GM18507 (cell line): ENCODE data around the gene THRA.

Experiments used
- DNase-seq: peaks from one replicate; pipeline ENCODE4 v3.0.0; 2011; ENCODE audit warnings: low read depth; ENCODE audit not compliant: insufficient read length; ENCODE audit errors: extremely low spot score
- FAIRE-seq: peaks from 2 replicates; lab custom pipeline; 2011; peaks lifted over from hg19 to GRCh38; lab: Jason Lieb, UNC

THRA gene

DNA sequence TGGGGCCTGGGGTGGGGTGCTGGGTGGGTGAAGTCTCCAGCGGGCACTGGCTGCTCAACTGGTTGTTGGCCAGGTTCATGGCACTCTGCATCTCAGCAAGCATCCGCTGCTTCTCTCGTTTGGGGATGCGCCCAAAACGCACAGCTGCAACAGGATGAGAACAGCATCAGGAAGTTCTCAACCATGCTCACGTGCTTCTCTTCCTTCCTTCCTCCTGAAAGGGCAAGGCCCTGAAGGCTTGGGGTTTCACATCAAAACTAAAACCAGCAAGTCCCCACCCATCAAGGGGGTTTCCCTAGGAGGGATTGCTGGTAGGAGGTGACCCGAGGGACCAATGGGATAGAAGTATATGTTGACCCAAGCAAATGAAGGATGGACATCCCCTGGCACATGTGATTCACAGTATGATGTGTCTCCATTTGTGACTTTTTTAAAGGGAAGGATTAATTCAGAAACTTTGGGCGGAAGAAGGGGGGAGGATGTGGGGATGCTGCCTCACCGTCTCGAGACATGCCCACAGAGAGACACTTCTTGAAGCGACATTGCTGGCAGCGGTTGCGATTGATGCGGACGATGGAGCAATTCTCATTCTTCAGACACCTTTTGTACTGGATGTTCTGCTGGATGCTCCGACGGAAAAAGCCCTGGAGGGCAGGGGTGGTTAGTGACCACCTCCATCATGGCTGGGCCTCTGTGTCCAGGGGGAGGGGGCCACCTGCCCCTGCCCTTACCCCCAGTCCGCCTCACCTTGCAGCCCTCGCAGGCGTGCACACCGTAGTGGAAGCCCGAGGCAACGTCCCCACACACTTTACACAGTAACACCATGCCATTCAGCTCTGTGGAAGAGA is 33.4 kb downstream of the THRA start:
- peak; percentile 92 for DNase-seq
- FAIRE-seq, result peak; percentile 100

DNA sequence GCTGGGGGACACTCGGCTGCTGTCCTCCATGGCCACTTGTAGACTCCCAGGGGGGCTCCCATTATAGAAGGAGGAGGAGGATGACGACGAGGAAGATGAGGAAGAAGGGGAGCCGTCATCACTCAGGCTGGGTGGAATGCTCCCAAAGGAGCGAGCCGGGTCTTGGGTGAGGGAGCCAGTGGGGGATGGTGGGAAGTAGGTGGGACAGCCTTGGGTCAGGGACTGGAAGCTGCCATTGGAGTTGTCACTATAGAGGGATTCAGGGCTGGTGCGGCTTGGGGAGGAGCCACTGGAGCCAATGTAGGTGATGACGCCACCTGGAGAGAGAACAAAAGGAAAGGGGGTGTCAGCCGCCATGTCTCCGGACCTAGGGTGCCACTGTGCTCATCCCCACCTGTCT is 34.3 kb downstream of the THRA start:
- no peak for DNase-seq
- no peak for FAIRE-seq

DNA sequence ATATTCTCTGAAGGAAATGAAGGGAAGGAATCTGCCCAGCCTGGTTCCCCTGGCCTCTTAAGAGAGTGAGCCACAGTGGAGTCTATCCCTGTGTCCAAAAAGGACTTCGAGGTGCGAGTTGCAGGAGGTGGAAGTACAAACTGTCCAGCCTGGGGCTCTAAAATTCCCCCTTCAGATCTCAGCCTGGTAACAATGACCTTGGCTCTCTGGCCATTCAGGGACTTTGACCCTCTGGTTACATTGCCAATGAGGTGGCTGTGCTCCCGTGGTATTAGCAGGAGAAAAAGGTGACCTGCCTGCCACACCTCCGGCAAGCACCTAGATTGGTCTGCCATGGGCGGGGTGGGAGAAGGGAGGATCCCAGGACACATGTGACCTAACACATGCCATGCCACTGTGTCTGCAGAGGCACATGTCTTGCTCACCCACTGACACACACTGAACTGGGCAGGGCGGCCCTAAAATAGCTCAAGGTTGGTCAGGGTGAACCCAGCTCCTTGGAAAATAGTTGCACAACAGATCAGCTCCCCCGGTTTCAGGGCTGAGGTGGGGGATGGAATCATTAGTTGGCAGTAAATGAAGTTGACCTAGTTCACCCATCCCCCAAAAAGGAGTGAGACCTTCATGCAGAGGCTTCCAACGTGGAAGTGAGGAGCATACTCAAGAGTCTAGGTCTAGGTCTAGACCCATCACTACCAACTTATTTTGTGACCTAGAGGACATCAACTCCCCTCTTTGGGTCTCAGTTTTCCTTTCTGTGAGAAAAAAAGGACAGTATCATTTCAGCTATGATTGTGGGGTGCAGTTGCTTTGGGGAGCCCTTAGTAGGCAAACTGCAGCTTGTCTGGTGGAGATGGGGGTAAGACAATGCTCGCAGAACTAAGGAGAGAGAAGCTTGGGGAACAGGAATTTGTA is 35.4 kb downstream of the THRA start:
- no peak for DNase-seq
- no peak for FAIRE-seq

DNA sequence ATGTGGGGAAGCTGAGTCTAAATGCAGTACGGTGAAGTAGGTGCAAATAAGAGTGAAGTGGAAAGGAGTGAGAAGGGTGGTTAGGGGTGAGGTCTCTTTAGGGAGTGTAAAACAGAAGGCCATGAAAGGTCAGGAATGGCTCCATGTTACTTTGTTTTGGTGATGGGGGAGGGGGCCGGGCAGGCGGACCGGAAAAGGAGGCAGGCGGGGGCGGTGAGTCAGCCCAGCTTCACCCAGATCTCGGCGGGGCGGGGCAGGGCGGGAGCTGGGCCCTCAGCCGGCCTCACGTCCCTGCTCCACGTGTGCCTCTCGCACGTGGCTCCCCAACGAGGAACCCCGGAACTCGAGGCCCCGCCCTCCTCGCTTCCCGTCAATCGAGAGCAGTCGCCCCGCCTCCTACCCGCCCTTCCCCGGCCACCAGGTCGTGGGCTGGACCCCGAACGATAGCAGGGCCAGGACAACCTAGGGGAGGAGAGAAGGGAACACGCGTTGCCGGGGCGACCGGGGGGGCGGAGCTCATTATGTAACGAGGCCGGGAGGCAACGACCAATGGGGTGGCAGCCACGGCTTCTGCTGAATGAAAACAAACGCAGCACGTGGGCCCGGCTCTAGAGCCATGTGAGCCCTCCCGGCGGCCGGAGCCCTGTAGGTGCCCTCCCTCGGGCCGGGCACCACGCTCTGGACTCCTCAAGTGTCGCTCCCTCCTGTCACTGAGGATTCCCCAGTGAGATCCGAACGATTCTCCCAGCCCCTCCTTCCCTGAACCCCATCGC is 36.3 kb downstream of the THRA start:
- DNase-seq, result peak; percentile 78
- peak; percentile 92 for FAIRE-seq

DNA sequence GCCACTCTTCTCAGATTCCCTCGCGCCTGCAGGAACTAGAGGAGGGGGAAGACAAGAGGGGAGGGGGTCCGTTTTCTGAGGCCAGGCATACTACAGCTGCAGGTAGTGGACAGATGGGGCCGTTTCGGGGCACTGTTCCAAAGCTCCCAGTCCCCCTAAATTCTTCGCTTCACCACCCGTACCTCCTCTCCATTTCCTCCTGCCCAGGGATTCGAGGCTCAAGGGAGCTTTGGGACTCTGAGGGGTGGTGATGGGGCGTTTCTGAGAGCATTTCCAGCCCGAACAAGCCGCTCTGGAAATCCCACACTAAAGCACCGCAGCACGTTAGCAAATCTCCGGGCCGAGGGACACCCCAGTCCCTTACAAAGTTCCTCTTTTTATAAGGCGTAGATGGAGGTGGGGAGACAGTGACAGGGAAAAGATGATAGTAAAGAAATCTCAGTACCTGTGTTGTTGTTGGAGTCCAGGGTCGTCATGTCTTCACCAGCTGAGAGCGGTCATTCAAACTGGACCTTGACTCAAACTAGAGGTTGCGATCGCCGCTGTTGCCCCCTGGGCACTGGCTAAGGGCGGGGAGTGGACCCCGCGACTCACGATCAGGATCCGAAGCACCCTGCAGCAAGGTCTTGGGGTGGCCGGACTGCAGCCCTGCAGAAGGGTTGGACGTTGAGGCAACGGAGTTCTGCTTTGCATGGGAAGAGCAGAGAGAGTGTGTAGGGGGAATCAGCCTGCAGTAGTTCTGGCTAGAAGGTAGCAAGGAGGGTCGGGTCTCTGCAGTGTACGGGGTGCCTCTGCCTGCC is 37.1 kb downstream of the THRA start:
- no peak for FAIRE-seq
- DNase-seq, result no peak

DNA sequence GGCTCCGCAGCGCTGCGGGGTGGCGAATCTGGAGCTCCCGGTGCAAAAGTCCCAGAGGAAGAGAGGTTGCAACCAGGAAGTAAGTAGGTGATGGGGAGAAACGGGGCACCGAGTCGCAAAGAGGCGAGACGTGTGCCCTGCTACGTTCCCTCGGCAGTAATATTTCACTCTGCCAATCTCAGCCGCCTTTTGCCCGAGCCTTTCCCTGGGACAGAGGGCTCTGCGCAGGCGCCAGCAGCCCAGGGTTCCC is 37.6 kb downstream of the THRA start, which contains the start of gene NR1D1:
NR1D1 (minus strand) TSS at position 171 of the 250 bp plus-strand sequence. CDS start 495 bp downstream, outside the sequence.
- FAIRE-seq, result no peak
- DNase-seq, result no peak

DNA sequence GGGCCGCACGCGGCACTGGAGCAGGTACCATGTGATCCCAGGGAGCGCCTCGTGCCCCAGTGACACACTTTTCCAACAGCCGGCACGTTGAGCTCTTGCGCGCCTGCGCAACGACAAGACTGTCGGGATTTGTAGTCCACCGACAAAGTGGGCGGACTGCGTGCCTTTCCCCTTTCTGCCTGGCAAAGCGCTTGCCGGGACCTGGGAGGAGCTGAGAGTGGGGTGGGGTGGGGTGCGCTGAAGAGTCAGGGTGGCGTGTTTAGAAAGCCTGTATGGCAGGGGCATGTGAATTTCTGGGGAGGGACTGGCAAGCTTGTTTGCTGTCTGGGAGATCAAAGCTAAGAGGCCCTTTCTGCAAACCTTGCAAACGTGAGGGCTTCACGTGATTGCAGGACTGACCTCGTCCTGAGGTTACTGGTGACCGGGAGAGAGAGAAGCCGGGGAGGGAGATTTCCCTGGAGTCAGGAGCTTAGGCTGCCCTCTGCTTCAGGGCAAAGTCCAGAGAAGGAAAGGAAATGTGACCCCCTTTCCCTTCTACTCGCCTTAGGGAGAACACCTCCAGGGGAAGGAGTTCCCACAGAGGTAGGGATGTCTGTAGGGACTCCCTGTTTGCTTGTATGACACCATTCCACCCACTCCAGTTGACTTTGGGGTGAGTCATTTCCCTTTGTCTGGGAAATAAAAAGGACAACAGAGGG is 38.1 kb downstream of the THRA start:
- peak; percentile 60 for DNase-seq
- FAIRE-seq, result peak; percentile 95

DNA sequence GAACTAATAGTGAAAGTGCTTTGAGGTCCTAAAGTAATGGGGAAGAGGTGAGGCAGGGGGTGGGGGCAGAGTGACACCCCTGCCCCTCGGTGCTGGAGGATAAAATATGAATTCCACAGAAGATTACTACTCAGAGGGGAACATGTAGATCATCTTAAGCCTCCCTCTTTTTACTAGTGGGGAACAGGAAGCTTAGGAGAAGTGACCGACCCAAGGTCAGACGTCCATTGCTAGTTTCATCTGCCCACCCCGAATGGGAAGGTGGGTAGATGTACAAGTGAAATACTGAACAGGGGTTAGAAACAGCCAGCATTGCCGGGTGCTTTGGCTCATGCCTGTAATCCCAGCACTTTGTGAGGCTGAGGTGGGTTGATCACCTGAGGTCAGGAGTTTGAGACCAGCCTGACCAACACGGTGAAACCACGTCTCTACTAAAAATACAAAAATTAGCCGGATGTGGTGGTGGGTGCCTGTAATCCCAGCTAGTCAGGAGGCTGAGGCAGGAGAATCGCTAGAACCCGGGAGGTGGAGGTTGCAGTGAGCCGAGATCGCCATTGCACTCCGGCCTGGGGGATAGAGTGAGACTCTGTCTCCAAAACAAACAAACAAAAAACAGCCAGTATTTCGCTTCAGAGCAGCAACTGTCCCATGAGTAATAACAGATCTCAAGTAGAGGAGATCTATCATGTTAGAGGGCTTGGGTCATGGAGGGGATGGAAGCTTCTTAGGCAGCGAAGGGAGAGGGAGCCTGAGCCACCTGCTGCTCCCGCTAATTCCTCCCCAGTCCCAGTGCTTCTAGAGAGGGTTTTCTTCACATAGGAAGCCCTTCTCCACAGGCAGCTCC is 38.8 kb downstream of the THRA start:
- DNase-seq (no peak), FAIRE-seq (no peak)

DNA sequence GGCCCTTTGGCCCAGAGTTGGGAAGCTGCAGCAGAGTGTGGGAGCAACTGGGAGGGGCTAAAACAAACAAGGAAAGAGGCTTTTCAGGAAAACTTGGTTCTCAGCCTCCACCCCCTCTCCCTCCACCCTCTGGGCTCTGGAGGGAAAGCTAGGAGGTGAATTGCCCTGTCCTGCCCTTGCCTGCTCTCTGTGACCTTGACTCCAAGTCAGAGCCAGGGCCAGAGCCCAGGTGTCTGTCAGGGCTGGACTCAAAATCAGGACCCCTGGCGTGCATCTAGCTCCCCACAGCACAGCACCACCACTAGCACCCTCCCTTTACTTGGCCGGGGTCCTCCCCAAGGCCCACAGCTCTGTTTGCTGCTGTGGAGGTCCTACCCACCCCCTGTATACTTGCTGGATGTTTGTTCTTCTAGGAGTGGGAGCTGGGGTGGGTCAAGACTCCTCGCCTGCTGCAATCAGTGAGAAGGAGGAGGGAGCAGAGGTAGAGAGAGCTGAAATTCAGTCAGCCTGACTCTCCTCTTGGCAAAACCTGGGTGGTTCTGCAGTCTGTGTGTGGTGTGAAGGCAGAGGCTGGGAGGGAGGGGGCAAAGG is 40.4 kb downstream of the THRA start:
- FAIRE-seq (no peak), DNase-seq (no peak)

DNA sequence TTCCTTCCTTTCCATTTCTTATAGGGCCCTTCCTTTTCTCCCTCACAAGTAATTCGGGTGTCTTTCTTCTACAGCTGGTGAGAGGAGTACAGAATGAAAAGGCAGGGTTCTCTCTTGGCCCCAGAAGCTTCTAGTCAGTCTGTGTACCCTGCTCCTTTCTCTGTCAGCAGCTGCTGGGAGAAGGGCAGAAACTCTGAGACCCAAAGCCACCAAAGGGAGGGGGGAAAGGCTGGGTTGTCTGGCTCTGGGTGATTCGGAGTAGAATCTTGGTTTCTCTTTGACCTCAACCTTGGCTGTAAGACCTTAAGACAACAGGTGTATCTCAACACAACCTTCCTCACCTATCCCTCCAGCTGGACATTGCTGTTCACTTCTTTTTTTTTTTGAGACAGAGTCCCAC is 40.9 kb downstream of the THRA start:
- DNase-seq (no peak), FAIRE-seq (no peak)

DNA sequence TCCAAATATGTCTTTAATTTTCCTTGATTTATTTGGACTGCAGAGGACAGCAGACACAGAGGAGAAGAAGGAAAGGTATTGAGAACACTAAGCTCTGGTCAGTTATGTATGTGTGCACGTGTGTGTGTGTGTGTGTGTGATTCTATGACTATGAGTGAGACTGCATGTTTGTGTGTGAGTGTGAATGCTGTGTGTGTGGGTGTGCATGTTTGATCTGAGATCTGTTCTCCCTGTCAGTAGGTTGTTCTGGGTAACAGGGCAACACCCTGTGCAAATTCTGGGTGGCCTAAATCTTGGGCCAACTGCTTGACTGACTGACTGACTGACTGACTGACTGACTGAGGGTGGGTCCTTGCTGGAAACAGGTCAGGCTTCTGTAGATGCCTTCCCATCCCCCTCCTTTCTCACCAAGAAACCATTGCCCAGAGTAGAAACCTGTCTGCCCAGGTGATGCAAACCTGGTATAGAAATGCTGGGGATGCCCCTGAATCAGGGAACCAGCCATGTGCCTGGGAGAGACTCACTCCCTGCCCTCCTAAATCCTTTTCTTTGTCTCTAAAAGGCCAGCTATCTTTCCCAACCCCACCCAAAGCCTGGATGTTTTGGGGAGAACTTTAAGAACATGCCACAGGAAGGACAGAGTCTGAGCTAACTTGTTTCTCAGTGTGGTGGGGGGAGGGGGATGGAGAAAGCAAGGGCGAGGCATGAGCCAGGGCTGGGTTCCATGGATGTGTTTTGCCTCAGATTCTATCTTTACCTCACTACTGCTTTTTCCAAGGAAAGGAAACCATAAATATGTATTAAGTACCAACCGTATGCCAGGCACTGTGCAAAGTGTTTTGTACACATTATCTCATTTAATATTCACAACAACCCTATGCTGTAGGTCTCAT is 42.1 kb downstream of the THRA start:
- FAIRE-seq (no peak), DNase-seq (no peak)

DNA sequence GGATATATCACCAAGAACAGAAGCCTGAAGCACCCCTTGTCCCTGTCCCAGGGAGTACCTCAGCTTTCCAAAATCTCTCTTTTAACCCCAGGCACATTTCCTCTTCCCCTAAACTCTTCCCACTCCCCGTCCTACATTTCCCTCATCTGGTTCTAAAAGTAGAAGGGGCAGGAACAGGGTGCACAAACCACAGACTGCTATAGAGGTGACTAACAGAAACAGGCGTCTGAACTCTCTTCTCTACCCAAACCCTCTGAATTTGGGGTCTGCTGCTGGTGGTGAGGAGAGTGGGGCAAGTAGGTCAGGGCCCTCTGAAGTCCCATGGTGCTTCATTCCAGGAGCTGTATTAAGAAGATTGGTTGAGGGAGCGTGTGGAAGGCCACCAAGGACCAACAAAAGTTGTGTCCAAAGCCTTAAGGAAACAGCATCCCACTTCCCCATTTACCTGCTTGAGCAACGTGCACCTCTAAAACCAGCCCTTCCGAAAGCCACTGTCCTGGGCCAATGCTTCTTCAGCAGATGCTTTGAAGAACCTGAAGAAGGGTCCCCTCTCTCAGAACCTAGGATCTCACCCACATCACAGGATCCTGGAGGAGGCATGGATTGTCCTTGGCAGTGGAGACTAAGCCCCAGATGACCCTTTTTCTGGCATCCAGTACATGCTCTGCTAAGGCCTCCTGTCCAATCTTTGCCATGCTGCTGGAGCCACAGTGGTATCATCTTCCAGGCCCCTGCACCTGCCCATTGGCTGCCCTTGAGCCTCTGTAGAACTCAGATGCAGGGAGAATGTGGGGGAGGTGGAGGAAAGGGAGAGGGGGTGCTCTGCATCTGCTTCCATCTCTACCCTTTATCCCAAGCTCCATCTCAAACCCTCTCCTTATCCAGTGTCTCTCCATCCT is 43.3 kb downstream of the THRA start:
- no peak for FAIRE-seq
- DNase-seq, result no peak

DNA sequence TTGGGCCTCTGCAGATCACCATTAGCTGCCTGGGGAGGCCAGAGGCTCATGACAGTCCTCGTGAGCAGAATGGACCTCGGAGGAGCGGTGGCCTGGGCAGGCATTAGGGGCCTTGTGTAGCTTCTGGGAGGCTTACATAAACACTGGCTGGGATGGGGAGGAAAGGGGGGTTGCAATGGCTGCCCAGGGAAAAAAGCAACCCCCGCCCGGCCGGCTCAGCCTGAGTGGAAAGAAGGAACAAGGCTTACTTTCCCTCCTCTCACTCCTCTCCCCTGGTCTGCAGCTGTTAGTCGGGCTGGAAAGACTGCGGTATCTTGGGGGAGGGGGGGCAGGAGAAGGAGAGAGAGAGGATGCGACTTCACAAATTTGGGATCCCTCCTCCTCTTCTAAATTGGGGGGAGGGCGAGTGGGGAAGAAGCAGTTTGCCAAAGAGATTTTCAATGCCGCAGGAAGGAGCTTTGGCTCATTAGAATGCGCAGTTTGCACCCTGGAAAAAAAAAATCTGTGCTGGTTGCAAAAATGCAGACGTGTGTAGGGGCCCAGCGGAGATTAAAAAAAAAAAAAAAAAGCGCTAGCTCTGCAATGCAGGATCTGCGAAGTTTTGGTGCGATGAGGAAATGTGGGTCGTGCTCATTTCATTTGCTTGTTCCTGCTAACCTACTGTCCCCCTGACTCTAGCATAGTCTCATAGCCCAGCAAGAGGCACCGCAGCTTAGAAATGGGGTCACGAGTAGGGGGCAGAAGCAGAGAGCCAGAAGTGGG is 44.2 kb downstream of the THRA start:
- no peak for FAIRE-seq

DNA sequence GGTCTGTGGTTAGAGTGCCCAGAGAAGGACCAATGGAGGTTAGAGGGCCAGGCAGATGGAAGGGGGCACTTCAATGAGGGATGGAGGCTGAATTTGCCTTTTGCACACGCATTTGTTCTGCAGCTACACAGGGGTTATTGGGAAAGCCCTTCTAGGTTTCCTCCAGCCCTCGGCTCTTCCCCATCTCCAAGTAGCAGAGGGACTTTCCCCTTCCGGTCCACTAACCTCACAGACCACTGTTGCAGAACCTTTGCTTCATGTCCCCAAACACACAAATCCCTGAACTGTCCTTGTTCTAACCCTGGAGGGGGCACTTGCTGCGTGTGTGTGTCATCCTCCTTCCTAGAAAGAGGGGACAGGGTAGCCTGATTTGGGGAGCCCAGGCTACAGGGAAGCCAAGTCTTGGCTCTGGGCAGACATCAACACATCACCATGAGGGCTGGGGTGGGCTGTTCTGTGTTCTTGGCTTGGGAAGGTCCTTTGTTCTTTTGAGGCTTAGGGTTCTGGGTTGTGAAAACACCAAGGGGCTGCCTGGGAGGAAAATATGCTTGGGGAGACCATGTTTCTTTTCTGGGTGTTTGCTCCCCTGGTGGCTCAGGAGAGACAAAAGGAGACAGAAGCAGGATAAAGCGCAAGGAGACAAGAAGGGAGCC is 44.9 kb downstream of the THRA start:
- no peak for DNase-seq
- FAIRE-seq, result peak; percentile 41

More for the DNA sequence above, 44.2 kb downstream of the THRA start:
- no peak for DNase-seq
